GM21737 (cell line): ENCODE measurements around the gene MAN2B2.

Experiments used
- ATAC-seq: cut with Tn5 transposase; IDR thresholded peaks from one replicate; pipeline ENCODE4 v1.9.1; 2021; ENCODE audit warnings: mild to moderate bottlenecking, moderate library complexity; ENCODE audit not compliant: unreplicated experiment

Gene MAN2B2

DNA sequence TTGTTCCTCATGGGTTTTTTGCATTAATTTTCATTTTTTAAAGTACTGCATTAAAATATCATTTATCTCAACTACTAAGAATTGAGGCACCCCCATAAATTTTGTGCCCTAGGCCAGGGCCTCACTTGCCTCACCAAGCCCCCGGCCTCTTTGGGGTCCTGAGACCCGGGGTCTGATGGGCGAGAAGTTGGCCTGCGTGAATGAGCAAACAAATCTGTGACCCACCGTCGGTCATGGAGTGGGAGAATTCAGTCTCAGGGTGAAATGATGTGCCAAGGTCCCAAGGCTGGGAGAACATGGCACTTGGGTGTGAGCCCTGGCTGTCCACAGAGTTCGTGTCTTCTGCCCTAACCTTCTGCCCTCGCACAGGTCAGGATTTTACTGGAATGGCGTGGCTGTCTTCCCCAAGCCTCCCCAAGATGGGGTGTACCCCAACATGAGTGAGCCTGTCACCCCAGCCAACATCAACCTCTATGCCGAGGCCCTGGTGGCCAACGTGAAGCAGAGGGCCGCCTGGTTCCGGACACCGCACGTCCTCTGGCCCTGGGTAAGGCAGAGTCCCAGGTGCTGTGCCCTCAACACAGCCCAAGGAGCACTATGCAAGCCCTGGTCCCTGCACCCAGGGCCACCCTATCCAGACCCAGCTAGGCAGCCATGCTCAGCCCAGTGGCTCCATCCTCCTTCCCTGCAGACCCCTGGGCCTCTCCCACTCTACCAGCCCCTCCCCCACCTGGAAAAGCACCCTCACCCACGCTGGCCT is 18.0 kb downstream of the MAN2B2 start:
- ATAC-seq: no peak

DNA sequence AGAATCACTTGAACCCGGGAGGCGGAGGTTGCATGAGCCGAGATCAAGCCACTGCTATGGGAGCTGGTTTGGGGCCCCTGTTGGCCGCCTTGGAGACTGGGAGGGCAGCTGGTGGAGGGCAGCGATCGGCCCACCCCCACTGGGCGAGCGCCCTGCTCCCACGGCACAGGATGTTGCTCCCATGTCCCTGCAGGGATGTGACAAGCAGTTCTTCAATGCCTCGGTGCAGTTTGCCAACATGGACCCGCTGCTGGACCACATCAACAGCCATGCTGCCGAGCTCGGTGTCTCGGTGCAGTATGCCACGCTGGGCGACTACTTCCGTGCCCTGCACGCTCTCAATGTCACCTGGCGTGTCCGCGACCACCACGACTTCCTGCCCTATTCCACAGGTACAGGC is 19.4 kb downstream of the MAN2B2 start:
- ATAC-seq: no peak

DNA sequence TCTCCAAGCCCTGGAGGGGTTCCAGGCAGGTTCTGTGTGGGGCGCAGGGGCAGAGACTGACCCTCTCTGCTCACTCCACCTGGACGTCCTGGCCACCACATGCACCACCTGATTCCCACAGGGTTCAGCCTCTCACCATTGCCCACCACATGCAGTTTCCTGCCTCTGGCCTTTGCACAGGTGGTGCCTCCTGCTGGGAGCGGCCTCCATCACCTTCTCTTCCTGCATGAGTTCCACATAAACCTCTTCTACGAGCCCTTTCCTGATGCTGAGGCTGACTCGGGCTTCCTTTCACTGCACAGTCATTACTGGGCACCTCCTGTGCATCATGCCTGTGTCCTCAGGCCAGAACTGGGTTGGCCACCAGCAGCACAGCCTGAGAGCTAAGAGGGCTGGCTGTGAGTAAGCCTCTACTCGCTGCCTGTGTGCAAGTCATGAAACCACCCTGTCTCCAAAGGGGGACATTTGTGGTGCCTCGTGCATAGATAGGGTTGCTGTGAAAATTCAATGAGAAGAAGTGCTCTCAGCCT is 19.9 kb downstream of the MAN2B2 start:
- ATAC-seq: no peak

DNA sequence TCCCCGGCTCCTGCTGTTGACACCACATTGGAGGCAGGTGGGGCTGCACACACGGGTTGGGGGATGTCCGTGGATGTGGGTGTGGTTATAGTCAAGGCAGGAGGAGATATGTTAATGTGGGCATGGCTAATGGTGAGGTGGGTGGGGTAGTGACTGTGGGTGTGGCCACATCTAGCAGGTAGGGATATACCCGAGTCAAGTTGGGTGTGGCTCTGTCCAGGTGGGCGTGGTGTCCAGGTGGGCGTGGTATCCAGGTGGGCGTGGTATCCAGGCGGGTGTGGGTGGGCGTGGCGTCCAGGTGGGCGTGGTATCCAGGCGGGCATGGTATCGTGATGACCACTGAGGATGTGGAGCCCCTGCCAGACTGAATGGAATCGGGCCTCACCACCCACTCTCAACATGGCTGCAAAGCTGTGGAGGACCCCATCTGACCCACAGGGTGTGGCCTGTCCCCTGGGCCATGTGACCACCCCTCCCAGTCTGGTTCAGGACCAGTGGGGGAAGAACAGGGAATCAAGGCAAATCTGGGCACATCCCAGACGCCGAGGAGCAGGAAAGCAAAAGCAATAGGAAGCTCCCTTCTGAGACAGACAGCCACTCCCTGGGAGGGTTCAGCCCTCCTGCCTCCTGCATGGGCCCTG is 21.0 kb downstream of the MAN2B2 start:
- no peak for ATAC-seq

DNA sequence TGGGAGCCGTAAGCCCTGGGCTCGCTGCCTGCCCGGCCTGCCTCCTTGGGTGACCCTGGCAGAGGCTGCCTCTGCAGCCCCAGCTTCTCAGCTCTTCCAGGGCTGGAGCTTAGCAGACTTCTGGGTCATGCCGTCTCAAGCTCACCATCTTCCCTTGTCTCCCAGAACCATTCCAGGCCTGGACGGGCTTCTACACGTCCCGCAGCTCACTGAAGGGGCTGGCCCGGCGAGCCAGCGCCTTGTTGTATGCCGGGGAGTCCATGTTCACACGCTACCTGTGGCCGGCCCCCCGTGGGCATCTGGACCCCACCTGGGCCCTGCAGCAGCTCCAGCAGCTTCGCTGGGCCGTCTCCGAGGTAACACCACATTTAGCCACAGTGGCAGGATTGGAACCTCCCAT is 22.0 kb downstream of the MAN2B2 start:
- no peak for ATAC-seq

DNA sequence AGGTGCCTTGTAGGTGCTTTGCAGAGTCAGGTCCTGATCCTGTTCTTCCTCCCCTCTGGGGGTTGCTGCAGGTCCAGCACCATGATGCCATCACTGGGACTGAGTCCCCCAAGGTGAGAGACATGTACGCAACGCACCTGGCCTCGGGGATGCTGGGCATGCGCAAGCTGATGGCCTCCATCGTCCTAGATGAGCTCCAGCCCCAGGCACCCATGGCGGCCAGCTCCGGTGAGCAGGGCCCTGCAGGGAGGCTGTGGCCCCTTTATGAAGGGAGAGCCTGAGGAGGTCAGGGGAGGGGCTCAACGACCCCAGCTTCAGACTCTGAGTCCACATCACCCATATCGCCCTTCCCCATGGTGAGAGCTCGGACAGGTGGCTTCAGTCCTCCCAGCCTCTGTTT is 23.1 kb downstream of the MAN2B2 start:
- no peak for ATAC-seq

DNA sequence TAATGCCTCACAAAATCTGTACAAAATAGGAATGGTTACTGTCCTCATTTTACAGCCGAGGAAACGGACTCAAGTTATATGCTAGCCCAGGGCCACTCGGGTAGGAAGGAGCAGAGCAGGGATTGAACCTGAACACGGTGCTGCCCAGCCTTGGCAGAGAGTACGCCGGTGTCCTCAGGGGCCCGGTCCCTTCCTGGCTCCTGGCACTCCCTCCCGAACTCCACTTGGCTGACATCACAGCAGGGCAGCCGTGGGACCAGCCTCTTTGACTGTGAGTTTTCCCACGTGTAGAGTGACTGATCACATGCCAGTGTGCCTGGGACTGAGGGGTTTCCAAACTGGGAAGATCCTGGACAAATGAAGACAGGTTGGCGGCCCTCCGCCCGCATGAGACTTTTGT is 23.7 kb downstream of the MAN2B2 start:
- no peak for ATAC-seq

DNA sequence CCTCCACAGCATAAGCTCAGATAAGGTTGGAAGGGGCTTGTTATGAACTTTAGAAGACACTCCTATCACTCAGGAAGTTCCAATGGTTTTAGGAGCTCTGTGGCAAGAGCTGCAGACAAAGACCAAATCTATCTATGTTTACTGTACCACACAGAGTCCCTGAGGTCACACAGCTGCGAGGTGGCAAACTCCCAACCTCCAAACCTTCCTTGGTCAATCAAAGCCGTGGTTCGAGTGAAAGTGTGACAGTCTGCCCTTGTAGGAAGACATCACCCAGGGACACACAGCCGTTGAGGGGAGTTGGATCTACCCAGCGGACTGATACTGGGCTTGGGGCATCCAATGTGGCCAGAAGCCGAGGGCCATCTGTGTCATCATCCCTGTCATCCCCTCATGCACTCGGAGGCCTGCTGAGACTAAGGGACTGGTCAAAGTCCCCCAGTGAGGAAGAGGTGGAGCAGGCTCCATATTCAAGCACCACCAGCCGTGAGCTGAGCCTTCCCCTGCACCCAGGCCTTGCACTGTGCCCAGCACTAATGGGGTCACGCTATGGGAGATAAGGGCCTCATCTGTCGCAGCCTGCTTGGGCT is 26.8 kb downstream of the MAN2B2 start:
- no peak for ATAC-seq

DNA sequence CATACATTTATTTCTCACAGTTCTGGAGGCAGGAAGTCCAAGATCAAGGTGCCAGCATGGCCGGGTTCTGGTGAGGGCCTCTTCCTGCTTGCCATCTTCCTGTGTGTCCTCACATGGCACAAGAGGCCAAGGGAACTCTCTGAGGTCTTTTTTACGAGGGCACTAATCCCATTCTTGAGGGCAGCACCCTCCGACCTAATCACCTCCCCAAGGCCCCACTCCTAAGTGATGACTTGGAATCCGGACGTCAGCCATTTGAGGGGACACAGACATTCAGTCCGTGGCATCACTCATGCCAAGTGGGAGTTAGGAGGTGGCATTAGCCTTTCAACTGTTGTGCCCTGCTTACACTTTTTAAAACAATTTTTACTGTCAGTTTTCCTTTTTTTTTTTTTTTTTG is 27.3 kb downstream of the MAN2B2 start:
- no peak for ATAC-seq

DNA sequence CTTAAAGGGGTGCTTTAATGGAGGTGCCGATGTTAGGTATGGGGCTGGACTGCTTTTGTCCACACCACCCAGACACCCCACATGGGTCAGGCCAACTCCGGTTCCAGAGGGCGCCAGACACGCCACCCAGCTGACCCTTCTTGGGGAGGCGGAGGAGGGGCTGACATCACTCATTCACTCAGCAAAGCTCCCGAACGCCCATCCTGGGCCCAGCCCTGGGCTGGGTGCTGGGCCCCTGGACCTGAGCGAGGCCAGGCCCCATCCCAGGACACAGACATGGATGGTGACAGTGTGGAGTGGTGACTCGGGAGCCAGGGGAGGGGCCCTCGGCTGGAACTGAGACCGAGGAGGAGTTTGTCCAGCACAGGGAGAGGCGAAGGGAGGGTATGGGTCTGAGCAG is 28.1 kb downstream of the MAN2B2 start:
- no peak for ATAC-seq

DNA sequence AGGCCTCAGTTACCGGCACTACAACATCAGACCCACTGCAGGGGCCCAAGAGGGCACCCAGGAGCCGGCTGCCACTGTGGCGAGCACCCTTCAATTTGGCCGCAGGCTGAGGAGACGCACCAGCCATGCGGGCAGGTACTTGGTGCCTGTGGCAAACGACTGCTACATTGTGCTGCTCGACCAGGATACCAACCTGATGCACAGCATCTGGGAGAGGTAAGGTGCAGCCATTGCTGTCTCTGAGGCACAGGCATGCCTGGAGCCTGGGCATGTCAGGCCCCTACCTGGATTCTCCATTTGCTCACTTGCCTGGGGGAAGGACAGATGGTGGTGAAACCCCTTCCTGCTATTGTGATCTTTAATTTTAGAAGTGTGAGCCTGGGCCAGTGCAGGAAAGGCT is 30.1 kb downstream of the MAN2B2 start:
- ATAC-seq: no peak

DNA sequence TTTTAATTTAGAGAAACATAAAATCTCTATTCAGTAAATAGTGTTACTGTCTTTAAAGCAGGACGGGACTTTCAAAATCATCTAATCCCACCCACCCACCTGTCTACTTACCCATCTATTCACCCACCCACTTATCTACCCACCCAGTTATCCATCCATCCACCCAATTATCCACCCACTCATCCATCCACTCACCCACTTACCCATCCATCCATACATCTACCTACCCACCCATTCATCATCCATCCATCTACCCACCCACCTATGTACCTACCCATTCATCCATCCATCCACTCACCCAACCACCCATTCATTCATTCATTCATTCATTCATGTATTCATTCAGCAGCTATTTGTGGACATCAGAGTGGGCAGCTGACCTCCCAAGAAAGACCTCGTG is 30.6 kb downstream of the MAN2B2 start:
- no peak for ATAC-seq

DNA sequence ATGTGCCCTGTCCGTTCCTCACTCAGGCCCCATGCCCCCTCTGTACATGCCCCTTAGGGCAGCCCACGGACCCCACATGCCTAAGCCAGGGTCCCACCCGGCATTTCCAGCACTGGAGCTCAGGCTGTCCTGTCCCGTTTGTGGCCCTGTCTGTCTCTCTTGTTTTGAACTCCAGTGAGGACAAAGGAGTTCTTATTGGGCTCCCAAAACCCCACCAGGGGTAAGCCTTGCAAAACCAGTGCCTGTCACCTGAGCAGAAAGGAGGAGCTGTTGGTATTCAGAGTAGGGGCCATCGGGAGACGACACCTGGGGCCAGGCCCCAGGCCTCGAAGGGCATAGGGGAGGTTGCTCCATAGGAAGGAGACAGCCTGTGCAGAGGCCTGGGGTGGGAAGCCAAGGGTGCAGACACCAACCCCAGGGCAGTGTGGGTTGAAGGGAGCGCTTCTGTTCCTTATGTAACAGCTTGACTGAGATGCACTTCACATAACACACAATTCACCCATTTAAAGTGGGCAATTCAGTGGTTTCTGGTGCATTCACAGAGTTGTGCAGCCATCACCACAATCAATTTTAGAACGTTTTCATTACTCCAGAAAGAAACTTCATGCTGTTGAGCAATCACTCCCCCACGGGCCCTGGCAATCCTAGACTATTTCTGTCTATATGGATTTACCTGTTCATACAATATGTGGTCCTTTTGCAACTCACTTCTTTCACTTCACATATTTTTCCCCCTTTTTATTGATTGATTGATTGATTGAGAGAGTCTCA is 31.7 kb downstream of the MAN2B2 start:
- ATAC-seq: no peak

DNA sequence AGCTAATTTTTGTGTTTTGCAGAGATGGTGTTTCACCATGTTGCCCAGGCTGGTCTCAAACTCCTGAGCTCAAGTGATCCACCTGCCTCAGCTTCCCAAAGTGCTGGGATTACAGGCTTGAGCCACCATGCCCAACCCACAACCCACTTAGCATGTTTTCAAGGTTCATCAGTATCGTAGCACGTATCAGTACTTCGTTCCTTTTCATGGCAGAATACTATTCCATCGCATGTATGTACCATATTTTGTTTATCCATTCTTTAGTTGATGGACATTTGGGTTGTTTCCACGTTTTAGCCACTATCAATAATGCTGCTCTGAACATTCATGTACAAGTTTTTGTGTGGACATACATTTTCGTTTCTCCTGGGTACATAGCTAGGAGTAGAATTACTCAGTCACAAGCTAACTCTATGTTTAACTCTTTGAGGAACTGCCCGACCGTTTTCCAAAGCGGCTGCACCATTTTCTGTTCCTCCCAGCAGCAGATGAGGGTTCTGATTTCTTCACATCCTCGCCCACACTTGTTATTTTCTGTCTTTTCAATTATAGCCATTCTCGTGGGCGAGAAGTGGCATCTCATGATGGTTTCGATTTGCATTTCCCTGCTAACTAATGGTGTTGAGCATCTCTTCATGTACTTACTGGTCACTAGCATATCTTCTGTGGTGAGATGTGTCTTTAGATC is 32.5 kb downstream of the MAN2B2 start:
- no peak for ATAC-seq

DNA sequence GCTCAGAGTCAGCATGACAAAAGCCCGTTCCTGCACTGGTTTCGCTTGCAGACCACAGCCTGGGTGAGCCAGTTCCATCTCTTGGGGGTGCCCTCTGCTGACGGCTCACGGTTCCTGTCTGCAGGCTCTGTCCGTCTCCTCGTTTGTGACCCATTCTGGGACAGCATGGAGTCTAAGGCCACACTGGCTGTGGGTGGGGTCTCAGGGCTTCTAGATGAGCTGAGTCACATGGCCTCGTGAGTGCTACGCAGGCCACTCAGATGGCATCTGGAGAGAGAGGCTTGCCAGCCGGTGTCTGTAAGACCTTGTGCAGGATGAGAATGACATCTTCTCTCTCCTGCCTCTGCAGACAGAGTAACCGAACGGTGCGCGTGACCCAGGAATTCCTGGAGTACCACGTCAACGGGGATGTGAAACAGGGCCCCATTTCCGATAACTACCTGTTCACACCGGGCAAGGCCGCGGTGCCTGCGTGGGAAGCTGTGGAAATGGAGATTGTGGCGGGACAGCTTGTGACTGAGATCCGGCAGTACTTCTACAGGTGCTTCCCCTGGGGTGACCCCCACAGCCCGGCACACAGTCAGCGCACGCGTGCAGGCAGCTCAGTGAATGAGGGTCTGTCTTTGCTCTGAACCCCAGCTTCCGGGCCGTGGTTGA is 33.9 kb downstream of the MAN2B2 start:
- ATAC-seq: no peak

DNA sequence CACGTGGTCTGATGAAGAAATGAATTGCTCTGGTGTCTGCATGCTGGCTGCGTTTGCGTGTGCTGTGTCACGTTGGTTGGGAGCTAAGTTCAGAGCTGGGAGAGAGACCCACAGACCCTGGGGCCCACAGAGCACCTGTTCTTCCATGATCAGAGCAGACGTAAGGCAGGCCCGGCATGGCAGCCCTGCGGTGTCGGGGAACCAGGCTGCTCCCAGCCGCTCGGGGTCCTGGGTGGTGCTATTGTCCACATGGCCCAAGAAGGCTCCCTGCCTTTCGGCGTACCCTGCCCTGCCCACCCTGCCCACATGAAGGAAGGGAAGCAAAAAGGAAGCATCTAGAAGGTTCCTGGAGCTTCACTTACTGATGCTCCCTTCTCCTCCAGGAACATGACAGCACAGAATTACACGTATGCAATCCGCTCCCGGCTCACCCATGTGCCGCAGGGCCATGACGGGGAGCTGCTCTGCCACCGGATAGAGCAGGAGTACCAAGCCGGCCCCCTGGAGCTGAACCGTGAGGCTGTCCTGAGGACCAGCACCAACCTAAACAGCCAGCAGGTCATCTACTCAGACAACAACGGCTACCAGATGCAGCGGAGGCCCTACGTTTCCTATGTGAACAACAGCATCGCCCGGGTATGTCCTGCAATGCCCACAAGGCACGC is 34.6 kb downstream of the MAN2B2 start:
- no peak for ATAC-seq

DNA sequence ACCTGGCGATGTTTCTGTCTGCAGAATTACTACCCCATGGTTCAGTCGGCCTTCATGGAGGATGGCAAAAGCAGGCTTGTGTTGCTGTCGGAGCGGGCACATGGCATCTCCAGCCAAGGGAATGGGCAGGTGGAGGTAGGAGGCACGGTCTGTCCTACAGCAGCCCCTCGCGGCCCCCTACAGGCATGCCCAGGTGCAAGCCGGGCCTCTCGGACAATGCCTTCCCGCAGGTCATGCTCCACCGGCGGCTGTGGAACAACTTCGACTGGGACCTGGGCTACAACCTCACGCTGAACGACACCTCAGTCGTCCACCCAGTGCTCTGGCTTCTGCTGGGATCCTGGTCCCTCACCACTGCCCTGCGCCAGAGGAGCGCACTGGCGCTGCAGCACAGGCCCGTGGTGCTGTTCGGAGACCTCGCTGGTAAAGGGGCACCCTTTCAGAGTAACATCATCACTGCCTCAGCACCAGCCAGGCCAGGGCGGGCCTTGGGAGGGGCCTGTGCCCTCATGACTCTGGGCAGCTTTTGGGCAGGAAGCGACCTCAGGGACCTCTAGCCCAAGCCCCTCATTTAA is 36.0 kb downstream of the MAN2B2 start:
- no peak for ATAC-seq

DNA sequence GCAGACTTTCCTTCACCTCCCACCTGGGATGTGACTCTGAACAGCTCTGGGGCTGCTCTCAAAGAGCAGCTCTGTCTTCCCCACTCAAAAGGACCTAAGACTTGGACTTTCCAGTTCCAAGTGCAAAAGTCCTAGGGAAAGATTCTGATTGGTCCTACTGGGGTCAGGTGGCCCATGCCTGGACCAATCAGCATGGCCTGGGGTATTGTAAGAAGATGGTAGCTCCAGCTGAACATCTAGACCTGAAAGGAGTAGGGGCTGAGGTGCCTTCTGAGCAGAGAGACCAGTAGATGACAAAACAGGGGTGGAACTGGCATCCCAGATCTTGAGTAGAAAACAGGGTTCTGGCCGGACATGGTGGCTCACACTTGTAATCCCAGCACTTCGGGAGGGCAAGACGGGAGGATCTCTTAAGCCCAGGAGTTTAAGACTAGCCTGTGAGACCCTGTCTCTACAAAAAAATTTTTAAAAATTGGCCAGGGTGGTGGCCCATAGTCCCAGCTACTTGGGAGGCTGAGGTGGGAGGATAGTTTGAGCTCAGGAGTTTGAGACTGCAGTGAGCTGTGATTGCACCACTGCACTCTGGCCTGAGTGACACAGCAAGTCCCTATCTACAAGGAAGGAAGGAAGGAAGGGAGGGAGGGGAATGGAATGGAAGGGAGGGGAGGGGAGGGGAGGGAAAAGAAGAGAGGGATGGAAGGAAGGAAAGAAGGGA is 38.1 kb downstream of the MAN2B2 start:
- ATAC-seq: no peak
